RWPE2 (cell line): Measurements from ENCODE around the gene MYLIP.

Experiments used
- ATAC-seq: fragments of 200-7000 bp; cut with Tn5 transposase; 3 replicates; pipeline ENCODE4 v1.9.1; 2021; ENCODE audit warnings: low read depth
- DNase-seq: peaks from one replicate; pipeline ENCODE4 v3.0.0-alpha.2; 2020; ENCODE audit warnings: low spot score
- H3K27ac ChIP-seq: fragments of 450-650 bp; 2 replicates; pipeline ENCODE4 v1.5.1; 2017; ENCODE audit warnings: mild to moderate bottlenecking; ENCODE audit not compliant: poor library complexity, severe bottlenecking
- H3K27me3 ChIP-seq: fragments of 250-450 bp; sonication (Bioruptor Pico); 2 replicates; pipeline ENCODE4 v1.5.1; 2021; ENCODE audit warnings: mild to moderate bottlenecking, moderate library complexity; ENCODE audit not compliant: insufficient read depth, poor library complexity, severe bottlenecking
- H3K36me3 ChIP-seq: fragments of 250-450 bp; sonication (Bioruptor Pico); 2 replicates; pipeline ENCODE4 v1.5.1; 2020; ENCODE audit warnings: low read depth, mild to moderate bottlenecking, moderate library complexity
- H3K4me1 ChIP-seq: fragments of 250-450 bp; sonication (Bioruptor Pico); 2 replicates; pipeline ENCODE4 v1.5.1; 2021; ENCODE audit warnings: mild to moderate bottlenecking, moderate library complexity; ENCODE audit not compliant: insufficient read depth, poor library complexity, severe bottlenecking
- H3K4me3 ChIP-seq: fragments of 250-450 bp; sonication (Bioruptor Pico); 2 replicates; pipeline ENCODE4 v1.5.1; 2021; ENCODE audit warnings: mild to moderate bottlenecking, moderate library complexity; ENCODE audit not compliant: severe bottlenecking
- H3K9me3 ChIP-seq: fragments of 250-450 bp; sonication (Bioruptor Pico); 2 replicates; pipeline ENCODE4 v1.5.1; 2021; ENCODE audit warnings: mild to moderate bottlenecking, moderate library complexity; ENCODE audit not compliant: severe bottlenecking
- CTCF ChIP-seq: fragments of 450-650 bp; IDR thresholded peaks from one replicate; pipeline ENCODE4 v1.5.1; 2017; ENCODE audit warnings: mild to moderate bottlenecking, moderate library complexity; ENCODE audit not compliant: poor library complexity, severe bottlenecking

Gene MYLIP

GRCh38 chr6:16196260-16196983 lies 67.5 kb downstream of the MYLIP start:
- no peak for ATAC-seq
- Histone ChIP-seq H3K4me3 (no peak overlapping the region), H3K36me3 (no peaks in the 10 kb centered on the region), H3K27me3 (peaks cover 5% of the 10 kb centered on the region), H3K9me3 (no peaks in the 10 kb centered on the region), H3K4me1 (no peaks in the 10 kb centered on the region), H3K27ac (no peak overlapping the region)
- DNase-seq: no peak
- no peak for TF ChIP-seq CTCF

GRCh38 chr6:16196984-16197546 lies 68.2 kb downstream of the MYLIP start:
- no peaks in the 10 kb centered on the region for H3K36me3 ChIP-seq
- DNase-seq (no peak), ATAC-seq (no peak)
- peaks cover 5% of the 10 kb centered on the region for H3K27me3 ChIP-seq
- no peaks in the 10 kb centered on the region for H3K4me1 ChIP-seq
- H3K4me3 ChIP-seq: no peak overlapping the region
- no peak overlapping the region for H3K27ac ChIP-seq
- no peak for TF ChIP-seq CTCF
- no peaks in the 10 kb centered on the region for H3K9me3 ChIP-seq
